Cerebellar nuclear complex (tissue), 1 donor: ENCODE data around the gene NCOA7.
"Not testable (repeated sequence)": the region's sequence is repeated elsewhere in the genome, so short reads cannot be mapped to it uniquely, and the experiment has no call there.

Experiments used
- DNase-seq, 2 experiments: peaks; one replicate each; lab custom pipeline; 2025; lab: John Stamatoyannopoulos, UW

NCOA7 gene

GRCh38 chr6:125945378-125946141 lies 154.8 kb downstream of the NCOA7 start:
- no peak for DNase-seq

GRCh38 chr6:125947615-125948014 lies 156.9 kb downstream of the NCOA7 start:
- DNase-seq = no peak

GRCh38 chr6:125948455-125948854 lies 157.7 kb downstream of the NCOA7 start:
- no peak for DNase-seq

GRCh38 chr6:125949069-125949468 lies 158.3 kb downstream of the NCOA7 start:
- no peak for DNase-seq

GRCh38 chr6:125950293-125950692 lies 159.5 kb downstream of the NCOA7 start:
- no peak for DNase-seq

- DNase-seq = not testable (repeated sequence)
Observed at GRCh38 chr6:125950716-125951115, 160.0 kb downstream of the NCOA7 start.

- DNase-seq = no peak
Observed at GRCh38 chr6:125951323-125951722, 160.6 kb downstream of the NCOA7 start.

- DNase-seq = no peak
Observed at GRCh38 chr6:125952764-125953501, 162.2 kb downstream of the NCOA7 start.

GRCh38 chr6:125953502-125953875 lies 162.7 kb downstream of the NCOA7 start:
- DNase-seq = no peak

- DNase-seq = no peak
Observed at GRCh38 chr6:125954735-125955339, 164.1 kb downstream of the NCOA7 start.

- no peak for DNase-seq
Observed at GRCh38 chr6:125955973-125956372, 165.2 kb downstream of the NCOA7 start.

GRCh38 chr6:125956506-125957390 lies 166.0 kb downstream of the NCOA7 start, which contains the start of gene HINT3:
TSS of gene HINT3 (plus strand) at chr6:125956770. CDS start at chr6:125956978, 208 bp downstream.
- DNase-seq = peak; percentile 88 to 90

GRCh38 chr6:125957391-125957693 lies 166.6 kb downstream of the NCOA7 start:
- no peak for DNase-seq

GRCh38 chr6:125957845-125958244 lies 167.1 kb downstream of the NCOA7 start:
- peak in 1 of 2 experiments; percentile 21 for DNase-seq

GRCh38 chr6:125959041-125959440 lies 168.3 kb downstream of the NCOA7 start:
- no peak for DNase-seq

GRCh38 chr6:125961117-125961516 lies 170.4 kb downstream of the NCOA7 start:
- DNase-seq = no peak

- DNase-seq = no peak
Observed at GRCh38 chr6:125962900-125963497, 172.2 kb downstream of the NCOA7 start.

GRCh38 chr6:125963817-125964216 lies 173.1 kb downstream of the NCOA7 start:
- no peak for DNase-seq

GRCh38 chr6:125966569-125966968 lies 175.8 kb downstream of the NCOA7 start:
- DNase-seq = no peak

- DNase-seq = no peak
Observed at GRCh38 chr6:125968493-125968892, 177.7 kb downstream of the NCOA7 start.

GRCh38 chr6:125970760-125971159 lies 180.0 kb downstream of the NCOA7 start:
- DNase-seq = no peak

GRCh38 chr6:125972478-125972877 lies 181.7 kb downstream of the NCOA7 start:
- DNase-seq = not testable (repeated sequence)
